Iris pigment epithelial cell (primary cell): ENCODE measurements around the gene TAAR8.
"Not testable (repeated sequence)": the region's sequence is repeated elsewhere in the genome, so short reads cannot be mapped to it uniquely, and the experiment has no call there.

Experiments used
- DNase-seq: peaks from one replicate; pipeline ENCODE4 v3.0.0-alpha.2; 2011; ENCODE audit warnings: low read depth

Gene TAAR8

DNA sequence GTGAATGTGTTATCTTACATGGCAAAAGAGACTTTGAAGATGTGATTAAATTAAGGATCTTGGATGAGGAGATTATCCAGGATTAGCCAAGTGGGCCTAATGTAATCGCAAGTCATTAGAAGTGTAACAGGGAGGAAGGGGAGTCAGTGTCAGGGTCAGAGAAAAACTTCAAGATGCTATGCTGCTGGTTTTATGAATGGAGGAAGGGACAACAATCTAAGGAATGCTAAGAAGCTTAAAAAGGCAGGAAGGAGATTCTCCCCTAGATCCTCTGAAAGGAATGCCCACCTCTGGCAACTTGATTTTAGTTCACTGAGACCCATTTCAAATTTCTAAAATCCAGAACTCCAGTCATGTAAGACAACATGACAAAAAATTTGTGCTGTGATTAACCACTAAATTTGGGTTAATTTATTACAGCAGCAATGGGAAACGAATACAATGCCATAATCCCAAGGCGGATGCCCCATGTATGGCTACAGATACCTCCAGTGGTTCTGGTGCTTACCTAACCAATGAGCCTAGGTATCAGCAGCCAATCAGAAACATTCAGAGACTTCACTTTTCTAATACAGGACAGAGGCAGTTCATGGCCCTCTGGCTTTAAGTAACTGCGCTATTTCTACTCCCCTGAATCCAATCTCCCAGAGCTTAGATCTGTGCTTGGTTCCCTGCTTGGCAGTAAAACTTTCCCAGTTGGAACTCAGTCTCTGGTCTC lies 3.6 kb upstream of the TAAR8 start:
- DNase-seq = no peak

DNA sequence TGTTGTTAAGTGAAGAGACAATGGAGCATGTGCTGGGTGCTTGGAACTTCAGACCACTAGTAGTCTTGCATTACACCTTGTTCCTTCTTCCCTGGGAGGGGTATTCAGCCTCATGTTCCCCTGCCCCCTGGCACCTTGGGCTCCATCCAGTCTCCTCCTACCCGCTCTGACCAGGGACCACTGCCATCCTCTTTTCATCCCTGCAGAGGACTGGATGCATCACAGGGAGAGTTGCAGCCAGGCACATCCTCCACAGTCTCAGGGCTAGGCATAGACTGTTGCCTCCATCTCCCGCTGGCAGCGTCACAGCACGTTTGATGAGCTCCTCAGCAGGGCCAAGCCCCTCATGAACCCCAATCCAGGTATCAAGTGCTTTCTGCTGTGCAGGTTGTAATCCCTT lies 1.3 kb upstream of the TAAR8 start:
- DNase-seq = no peak

DNA sequence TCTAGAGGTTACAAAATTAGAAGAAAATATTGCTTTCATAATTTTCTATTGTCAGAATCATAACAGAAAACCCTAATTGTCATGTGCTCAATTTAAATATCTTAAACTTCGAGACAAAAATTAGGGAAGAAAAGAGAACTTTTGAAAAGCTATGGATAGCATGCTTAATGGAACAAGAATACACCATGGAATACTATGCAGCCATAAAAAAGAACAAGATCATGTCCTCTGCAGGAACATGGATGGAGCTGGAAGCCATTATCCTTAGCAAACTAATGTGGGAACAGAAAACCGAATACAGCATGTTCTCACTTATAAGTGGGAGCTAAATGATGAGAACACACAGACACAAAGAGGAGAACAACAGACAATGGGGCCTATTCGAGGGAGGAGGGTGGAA lies 7.6 kb downstream of the TAAR8 start:
- not testable (repeated sequence) for DNase-seq

DNA sequence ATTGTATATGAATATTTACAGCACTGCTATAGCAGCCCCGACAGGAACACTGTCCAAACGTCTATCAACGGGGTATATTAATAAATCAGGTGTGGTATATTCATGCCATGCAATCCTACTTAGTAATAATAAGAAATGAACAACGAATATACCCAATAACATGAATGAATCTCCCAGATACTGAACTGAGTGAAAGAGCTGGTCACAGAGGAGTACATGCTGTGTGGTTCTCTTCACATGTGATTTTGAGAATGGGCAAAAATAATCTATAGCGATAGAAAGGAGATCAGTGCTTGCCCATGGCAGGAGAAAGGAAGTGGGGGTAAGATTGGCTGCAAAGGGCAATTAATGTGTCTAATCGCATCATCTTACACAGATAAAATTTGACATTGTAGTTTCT lies 13.9 kb downstream of the TAAR8 start:
- no peak for DNase-seq

DNA sequence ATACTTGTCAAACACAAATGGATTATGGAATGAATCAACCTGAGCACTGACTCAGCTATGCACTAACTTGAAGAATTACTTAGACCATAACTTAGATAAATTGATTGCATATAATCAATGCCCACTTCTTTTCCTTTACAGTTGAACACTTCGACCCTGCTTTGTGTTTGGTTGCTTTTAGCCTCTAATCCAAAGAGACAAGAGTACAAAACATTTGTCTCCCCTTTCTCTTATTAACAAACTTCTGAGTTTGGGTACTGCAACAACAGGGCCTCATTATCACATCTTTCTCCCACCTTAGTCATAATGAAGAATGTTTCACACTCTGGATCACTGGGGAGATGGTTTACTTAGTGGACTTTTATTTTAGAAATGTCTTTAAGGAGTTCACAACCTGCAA lies 15.1 kb downstream of the TAAR8 start:
- DNase-seq = no peak

DNA sequence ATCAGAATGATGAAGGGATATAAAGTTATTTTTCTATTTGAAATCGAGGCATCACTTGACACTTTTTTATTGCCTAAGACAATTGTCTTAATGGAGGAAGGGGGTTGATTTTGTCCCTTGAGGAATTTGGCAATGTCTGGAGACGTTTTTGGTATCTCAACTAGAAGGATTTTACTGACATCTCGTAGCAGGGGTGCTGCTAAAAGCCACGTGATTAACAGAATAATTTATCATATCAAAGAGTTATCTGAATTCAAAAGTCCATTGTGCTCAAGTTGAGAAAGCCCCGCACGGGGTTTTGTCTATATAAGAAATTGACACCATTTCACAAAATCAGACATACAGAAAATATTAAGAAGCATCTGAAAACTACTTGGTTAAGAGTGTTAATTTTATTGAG lies 16.1 kb downstream of the TAAR8 start:
- DNase-seq = no peak

DNA sequence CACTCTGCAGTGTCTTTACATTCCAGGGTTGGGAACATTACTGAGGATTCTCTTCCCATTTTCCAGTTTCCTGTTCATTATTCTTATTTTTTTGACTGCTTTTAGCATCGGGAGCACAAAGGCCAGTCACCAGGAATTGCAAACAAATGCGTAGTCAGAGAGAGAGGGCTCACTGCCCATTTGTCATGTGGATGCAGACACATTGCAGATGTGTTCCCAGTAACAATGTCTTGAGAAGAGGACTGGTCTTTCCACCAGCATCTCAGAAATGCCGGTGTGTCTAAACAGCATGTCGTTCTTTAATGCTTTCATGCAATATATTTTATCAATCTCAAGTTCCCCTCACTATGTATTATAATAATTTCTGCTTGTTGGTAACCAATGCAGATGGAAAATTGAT lies 16.7 kb downstream of the TAAR8 start:
- no peak for DNase-seq

DNA sequence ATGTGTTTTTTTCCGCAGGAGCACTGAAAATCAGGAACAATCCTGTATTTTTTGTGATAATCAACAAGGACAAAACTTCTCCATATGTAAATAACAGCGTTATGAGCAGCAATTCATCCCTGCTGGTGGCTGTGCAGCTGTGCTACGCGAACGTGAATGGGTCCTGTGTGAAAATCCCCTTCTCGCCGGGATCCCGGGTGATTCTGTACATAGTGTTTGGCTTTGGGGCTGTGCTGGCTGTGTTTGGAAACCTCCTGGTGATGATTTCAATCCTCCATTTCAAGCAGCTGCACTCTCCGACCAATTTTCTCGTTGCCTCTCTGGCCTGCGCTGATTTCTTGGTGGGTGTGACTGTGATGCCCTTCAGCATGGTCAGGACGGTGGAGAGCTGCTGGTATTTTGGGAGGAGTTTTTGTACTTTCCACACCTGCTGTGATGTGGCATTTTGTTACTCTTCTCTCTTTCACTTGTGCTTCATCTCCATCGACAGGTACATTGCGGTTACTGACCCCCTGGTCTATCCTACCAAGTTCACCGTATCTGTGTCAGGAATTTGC lies 17.8 kb downstream of the TAAR8 start, which contains the start of gene TAAR6:
TSS of gene TAAR6 (plus strand) at position 102 of the 557 bp plus-strand sequence. CDS start at position 102, 0 bp downstream.
- no peak for DNase-seq

DNA sequence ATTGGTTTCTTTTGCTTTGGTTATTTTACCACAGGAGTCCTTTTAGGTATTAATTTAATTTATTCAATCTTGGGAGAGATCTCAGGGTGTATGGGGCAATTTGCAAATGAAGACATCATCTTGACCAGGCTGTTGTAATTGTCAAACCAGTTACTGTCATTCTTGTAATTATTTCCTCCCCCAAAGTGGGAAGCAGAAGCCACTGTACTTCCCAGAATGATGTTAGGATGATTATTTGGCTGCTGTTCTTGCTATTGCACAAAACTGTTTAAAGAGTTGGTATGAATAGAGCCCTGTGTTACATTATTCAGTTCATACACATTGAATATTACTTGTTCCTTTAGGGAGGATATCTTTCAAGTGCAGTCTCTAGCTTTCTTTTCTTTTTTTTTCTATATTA lies 19.3 kb downstream of the TAAR8 start:
- no peak for DNase-seq

DNA sequence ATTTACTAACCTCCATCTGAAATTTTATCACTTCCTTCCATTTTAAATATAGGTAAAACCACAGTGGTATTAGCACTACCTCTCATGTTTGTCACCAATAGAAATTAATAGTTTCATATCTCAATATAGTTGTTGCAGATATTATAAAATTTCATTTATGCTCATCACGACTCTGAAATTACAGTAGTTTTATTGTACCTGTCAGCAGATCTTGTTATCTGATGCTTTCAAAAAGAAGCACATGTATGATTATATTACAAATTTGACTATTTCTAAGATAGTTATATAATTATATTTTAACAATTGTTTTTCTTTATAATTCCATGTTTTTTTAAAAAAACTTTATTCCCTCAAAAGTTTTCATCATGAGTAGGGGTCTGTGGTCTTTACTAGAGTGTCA lies 32.2 kb downstream of the TAAR8 start:
- DNase-seq = no peak

DNA sequence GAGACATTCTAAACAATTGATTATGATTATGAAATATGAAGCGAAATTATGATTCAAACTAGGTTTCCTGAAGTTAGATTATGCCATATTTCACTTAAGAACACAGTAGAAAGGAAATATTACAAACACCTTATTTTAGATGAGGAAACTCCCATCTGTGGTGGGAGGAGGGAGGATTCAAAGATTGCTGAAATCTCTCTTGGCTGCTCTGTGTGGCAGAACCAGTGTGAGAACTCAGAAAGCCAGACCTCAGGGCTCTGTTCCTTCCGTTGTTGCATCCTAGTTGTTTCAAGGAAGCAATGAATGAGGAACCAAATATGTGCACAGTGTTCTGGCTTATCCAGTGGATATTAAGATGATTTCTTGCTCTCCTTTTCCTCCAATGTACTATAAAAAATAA lies 35.0 kb downstream of the TAAR8 start:
- no peak for DNase-seq

DNA sequence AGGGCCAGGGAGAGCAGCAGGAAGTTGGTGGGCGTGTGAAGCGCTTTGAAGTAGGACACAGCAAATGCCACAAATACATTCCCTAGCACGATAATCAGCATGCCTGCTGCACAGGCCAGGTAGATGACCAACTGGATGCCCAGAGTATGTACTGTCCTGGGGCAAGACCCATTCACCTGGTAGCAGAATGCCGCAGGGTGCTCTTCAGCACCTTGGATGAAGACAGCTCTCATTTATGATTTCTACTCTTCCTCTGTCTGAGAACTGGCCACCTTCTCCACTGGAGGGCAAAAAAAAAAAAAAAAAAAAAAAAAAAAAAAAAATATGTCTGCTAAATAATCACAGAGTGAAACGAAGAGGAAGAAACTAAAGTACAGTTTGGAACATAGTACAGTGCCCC lies 37.0 kb downstream of the TAAR8 start, which contains the start of gene TAAR5:
TSS of gene TAAR5 (minus strand) at position 288 of the 400 bp plus-strand sequence. CDS start at position 233, 55 bp downstream.
- DNase-seq = no peak

DNA sequence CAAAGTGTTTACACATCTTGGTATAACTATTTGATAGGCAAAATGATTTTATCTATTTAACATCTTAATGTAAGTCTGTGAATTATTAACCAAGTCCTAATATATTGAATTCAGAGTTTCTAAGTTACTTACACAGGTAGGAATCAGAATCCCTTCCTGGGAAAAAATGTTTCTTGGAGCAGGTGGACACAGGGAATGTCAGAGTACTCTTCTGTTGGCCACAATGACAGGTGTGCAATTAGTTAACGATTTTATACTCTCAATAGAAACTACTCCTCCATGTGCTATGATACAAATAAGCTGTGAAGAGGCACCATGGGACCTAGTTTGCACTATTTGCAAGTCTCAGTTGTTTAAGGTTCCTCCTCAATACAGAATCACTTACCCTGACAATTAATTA lies 37.9 kb downstream of the TAAR8 start:
- no peak for DNase-seq

DNA sequence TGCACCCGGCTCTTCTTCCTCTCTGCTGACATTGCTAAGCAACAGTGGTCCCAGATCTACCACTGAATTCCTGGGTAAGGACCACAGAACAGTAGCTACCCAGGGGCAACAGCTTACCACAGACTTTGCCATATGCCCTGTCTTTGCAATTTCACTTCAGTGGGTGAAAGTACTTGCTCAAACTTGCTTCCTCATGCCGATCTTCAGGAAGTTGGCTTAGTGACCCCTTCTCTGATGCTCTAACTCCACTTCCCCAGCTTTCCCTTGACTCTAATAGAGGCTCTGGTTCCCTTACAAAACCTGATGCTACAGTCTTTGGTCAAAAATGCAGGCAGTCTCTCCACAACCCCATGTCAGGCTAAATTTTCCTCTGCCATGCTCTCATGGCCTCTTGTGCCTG lies 40.4 kb downstream of the TAAR8 start:
- no peak for DNase-seq

DNA sequence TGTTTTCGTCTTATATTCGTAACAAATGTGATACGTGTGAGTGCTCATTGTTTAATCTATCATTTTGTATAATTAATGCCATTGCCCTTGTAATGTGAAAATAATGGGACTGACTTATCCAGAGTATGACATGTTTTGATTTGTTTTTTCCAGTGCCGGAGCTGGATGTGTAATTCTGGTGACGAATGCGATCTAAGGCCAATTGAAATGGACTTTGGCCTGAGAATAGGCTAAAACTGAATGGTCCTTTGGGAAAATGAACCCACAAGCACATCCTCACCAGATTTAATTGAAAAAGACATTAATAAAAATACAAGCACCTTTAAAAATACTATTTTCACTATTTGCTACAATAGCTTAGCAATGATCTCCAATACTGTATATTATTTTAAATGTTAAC lies 43.7 kb downstream of the TAAR8 start:
- no peak for DNase-seq

DNA sequence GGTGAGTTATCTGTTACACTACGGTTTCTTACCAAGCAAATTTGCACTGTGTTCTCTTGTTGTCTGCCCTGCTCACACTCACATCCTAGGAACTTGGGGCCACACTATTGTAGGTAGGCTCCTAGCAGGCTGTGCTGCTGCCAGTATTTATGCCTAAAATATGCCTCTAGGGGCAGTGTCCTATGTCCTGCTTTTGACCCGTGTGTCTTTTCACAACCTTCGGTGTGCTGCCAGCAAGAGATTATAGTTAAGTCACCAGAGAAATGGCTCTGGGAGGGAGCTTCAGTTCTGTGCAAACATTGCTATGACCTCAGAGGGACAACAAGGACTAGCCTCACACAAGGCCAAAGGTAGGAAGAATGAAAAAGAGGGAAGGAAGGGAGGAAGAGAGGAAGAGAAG lies 46.0 kb downstream of the TAAR8 start:
- DNase-seq = peak; percentile 1

DNA sequence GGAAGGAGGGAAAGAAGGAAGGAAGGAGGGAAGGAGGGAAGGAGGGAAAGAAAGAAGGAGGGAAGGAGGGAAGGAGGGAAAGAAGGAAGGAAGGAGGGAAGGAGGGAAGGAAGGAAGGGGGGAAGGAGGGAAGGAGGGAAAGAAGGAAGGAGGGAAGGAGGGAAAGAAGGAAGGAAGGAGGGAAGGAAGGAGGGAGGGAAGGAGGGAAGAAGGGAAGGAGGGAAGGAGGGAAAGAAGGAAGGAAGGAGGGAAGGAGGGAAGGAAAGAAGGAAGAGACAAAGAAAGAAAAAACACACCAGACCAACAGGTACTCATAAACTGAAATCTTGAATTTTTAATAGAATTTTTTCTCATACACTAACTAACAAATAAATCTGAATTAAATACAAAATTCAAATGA lies 48.4 kb downstream of the TAAR8 start:
- DNase-seq = not testable (repeated sequence)
